Neuronal stem cell (in vitro differentiated cells): ENCODE results near the gene ZNF853.

Experiments
- DNase-seq: peaks from one replicate; pipeline ENCODE4 v3.0.0-alpha.2; 2013; ENCODE audit warnings: low spot score
- H2AFZ ChIP-seq: one replicate; pipeline ENCODE4 v1.6.1; 2013; ENCODE audit warnings: mild to moderate bottlenecking, low read length, inconsistent platforms
- H2AK5ac ChIP-seq: 2 replicates; pipeline ENCODE4 v1.6.1; 2013; ENCODE audit warnings: low read depth, mild to moderate bottlenecking, inconsistent platforms, low read length, moderate library complexity, mixed read lengths
- H2BK120ac ChIP-seq: 2 replicates; pipeline ENCODE4 v1.6.1; 2013; ENCODE audit warnings: low read depth, mild to moderate bottlenecking, inconsistent platforms, low read length, moderate library complexity, mixed read lengths
- H2BK12ac ChIP-seq: one replicate; pipeline ENCODE4 v1.6.1; 2013; ENCODE audit warnings: low read length, inconsistent platforms
- H2BK15ac ChIP-seq: 2 replicates; pipeline ENCODE4 v1.6.1; 2013; ENCODE audit warnings: mild to moderate bottlenecking, low read length, inconsistent platforms, mixed read lengths
- H2BK5ac ChIP-seq: one replicate; pipeline ENCODE4 v1.6.1; 2013; ENCODE audit warnings: inconsistent platforms, mild to moderate bottlenecking, low read length, moderate library complexity
- H3K14ac ChIP-seq: one replicate; pipeline ENCODE4 v1.6.1; 2013; ENCODE audit warnings: low read length, inconsistent platforms
- H3K18ac ChIP-seq: 2 replicates; pipeline ENCODE4 v1.6.1; 2013; ENCODE audit warnings: low read length, inconsistent platforms
- H3K23ac ChIP-seq: 2 replicates; pipeline ENCODE4 v1.6.1; 2013; ENCODE audit warnings: low read depth, mild to moderate bottlenecking, mixed read lengths, low read length, inconsistent platforms; ENCODE audit not compliant: poor library complexity
- H3K27ac ChIP-seq: replicated peaks from 3 replicates; pipeline ENCODE4 v1.5.1; 2013; ENCODE audit warnings: low read length, inconsistent platforms
- H3K27me3 ChIP-seq, 3 experiments: 2 replicates each; pipeline ENCODE4 v1.6.1; 2013; ENCODE audit warnings: low read length in 3 of 3, mild to moderate bottlenecking in 2 of 3, inconsistent platforms in 1 of 3, low read depth in 1 of 3, mixed read lengths in 1 of 3, moderate library complexity in 1 of 3; ENCODE audit not compliant: control insufficient read depth in 3 of 3, insufficient read depth in 3 of 3
- H3K36me3 ChIP-seq, 2 donors: replicated peaks in 1 of 2; 2 replicates each; pipeline ENCODE4 v1.6.1; 2013; ENCODE audit warnings: low read length in 2 of 2; ENCODE audit not compliant: control insufficient read depth in 2 of 2, insufficient read depth in 2 of 2
- H3K4ac ChIP-seq: 2 replicates; pipeline ENCODE4 v1.6.1; 2013; ENCODE audit warnings: inconsistent platforms, mild to moderate bottlenecking, low read length, moderate library complexity
- H3K4me1 ChIP-seq, 2 donors: 1 replicate in 1 of 2; 2 replicates in 1 of 2; pipeline ENCODE4 v1.6.1; 2013; ENCODE audit warnings: low read length in 2 of 2, low read depth in 1 of 2; ENCODE audit not compliant: control insufficient read depth in 2 of 2, insufficient read depth in 1 of 2
- H3K4me2 ChIP-seq: one replicate; pipeline ENCODE4 v1.6.1; 2013; ENCODE audit warnings: mild to moderate bottlenecking, low read length, inconsistent platforms; ENCODE audit not compliant: insufficient read depth, poor library complexity, severe bottlenecking
- H3K4me3 ChIP-seq, 2 donors: 2 replicates each; pipeline ENCODE4 v1.5.1; 2013; ENCODE audit warnings: low read length in 2 of 2, mild to moderate bottlenecking in 2 of 2, inconsistent platforms in 1 of 2, moderate library complexity in 1 of 2
- H3K79me1 ChIP-seq: one replicate; pipeline ENCODE4 v1.6.1; 2013; ENCODE audit warnings: low read depth, mild to moderate bottlenecking, inconsistent platforms, low read length, moderate library complexity
- H3K9ac ChIP-seq: one replicate; pipeline ENCODE4 v1.6.1; 2013; ENCODE audit warnings: mild to moderate bottlenecking, low read depth, low read length, inconsistent platforms; ENCODE audit not compliant: poor library complexity
- H3K9me3 ChIP-seq, 2 donors: replicated peaks in 1 of 2; 2 replicates each; pipeline versions ENCODE3 to v1.6.1; 2013; ENCODE audit warnings: low read length in 2 of 2, mild to moderate bottlenecking in 2 of 2, inconsistent platforms in 1 of 2, low read depth in 1 of 2, mixed read lengths in 1 of 2, moderate library complexity in 1 of 2; ENCODE audit not compliant: control insufficient read depth in 2 of 2, insufficient read depth in 1 of 2
- H4K8ac ChIP-seq: one replicate; pipeline ENCODE4 v1.6.1; 2013; ENCODE audit warnings: low read depth, mild to moderate bottlenecking, inconsistent platforms, low read length, moderate library complexity
- H4K91ac ChIP-seq: one replicate; pipeline ENCODE4 v1.6.1; 2013; ENCODE audit warnings: low read length, low read depth, mild to moderate bottlenecking, inconsistent platforms; ENCODE audit not compliant: poor library complexity
- WGBS, 2 donors: extraction: QIAGEN DNeasy Blood & Tissue Kit; methylation state at CpG; one replicate each; pipeline ENCODE4 v1.1.7; 2013; ENCODE audit warnings: missing lambda C conversion rate in 2 of 2, mixed read lengths in 1 of 2; ENCODE audit not compliant: insufficient read length in 2 of 2, insufficient replicate concordance in 1 of 2; ENCODE audit errors: extremely low coverage in 2 of 2; 5-methylcytosine and 5-hydroxymethylcytosine counted together

The ZNF853 gene

GRCh38 chr7:6637544-6638229, 22.3 kb downstream of the ZNF853 start:
- Histone ChIP-seq H2BK12ac (no peak overlapping the region), H3K18ac (peak overlapping the region; percentile 91), H4K8ac (no peak overlapping the region), H2AK5ac (peak overlapping the region; percentile 8), H3K23ac (peak overlapping the region; percentile 65), H3K4me1 (peaks cover 6 to 13% of the 10 kb centered on the region in 2 donors), H3K4ac (no peak overlapping the region), H3K27me3 (no peaks in the 10 kb centered on the region), H3K36me3 (peaks cover 20 to 44% of the 10 kb centered on the region in 2 donors), H2BK120ac (no peak overlapping the region), H2AFZ (peak overlapping the region; percentile 83), H4K91ac (no peak overlapping the region), H3K4me2 (peak overlapping the region; percentile 93), H3K4me3 (peak overlapping the region; percentile 85 to 98), H3K79me1 (peaks cover 26% of the 10 kb centered on the region), H2BK5ac (no peak overlapping the region), H3K9ac (peak overlapping the region; percentile 92), H3K14ac (no peak overlapping the region), H2BK15ac (no peak overlapping the region), H3K9me3 (no peaks in the 10 kb centered on the region), H3K27ac (no peak overlapping the region)
- no CpG with 5 or more reads among the region's 60 CpGs for WGBS, 2 donors
- DNase-seq: no peak

DNA sequence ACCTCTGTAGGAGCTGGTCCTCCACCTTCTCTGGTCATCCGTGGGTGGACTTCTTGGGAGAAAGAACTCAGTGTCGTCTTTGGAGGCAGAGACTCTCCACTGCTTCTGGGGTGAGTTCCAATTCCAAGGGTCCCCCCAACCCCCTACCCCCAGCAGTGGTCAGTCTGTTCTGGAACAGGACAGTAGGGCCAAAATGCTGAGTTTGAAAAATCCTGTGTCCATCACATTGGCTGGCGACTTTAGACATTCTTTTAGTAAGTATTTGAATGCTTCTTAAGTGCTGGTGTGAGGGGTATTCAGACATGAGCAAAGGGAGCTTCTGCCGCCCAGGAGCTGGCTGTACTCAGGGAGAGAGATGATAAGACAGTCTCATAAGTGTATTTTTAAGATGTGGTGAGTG, 23.6 kb downstream of the ZNF853 start:
- Histone ChIP-seq H3K79me1 (peaks cover 26% of the 10 kb centered on the region), H3K9me3 (no peaks in the 10 kb centered on the region), H3K23ac (no peak overlapping the region), H2AK5ac (no peak overlapping the region), H3K27ac (no peak overlapping the region), H3K4me3 (peak overlapping the region in 1 of 2 donors; percentile 85), H3K36me3 (peaks cover 34 to 57% of the 10 kb centered on the region in 2 donors), H3K9ac (no peak overlapping the region), H3K27me3 (no peaks in the 10 kb centered on the region), H3K4me1 (peaks cover 6 to 13% of the 10 kb centered on the region in 2 donors), H4K91ac (no peak overlapping the region), H3K4ac (no peak overlapping the region), H2BK15ac (no peak overlapping the region), H2BK12ac (no peak overlapping the region), H2BK120ac (no peak overlapping the region), H2AFZ (no peak overlapping the region), H3K4me2 (no peak overlapping the region), H2BK5ac (no peak overlapping the region), H3K14ac (no peak overlapping the region), H3K18ac (no peak overlapping the region), H4K8ac (no peak overlapping the region)
- DNase-seq: no peak
- WGBS, 2 donors: no CpG with 5 or more reads among the region's 4 CpGs

DNA sequence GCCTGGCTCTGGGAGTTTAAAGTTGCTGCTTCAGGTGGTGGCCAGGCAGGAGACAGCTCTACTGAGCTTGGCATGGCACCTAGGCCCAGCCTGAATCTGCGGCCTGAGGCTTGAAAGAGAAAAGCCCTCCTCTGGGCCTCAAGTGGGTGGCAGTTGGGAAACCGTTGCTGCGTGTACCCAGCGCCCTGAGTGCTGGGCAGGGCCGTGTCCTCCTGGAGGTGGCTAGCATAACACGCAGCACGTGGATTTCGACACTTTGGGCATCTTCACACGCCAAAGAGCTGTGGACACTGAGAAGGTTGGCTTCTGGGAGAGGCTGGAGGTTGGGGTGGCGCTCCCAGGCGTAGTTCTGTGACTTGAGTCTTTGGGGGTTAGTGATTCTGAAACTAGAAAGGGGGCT, 24.2 kb downstream of the ZNF853 start:
- Histone ChIP-seq H2AFZ (no peak overlapping the region), H2BK5ac (no peak overlapping the region), H4K8ac (no peak overlapping the region), H3K36me3 (peaks cover 35 to 63% of the 10 kb centered on the region in 2 donors), H3K9ac (no peak overlapping the region), H3K9me3 (no peaks in the 10 kb centered on the region), H2AK5ac (no peak overlapping the region), H3K14ac (no peak overlapping the region), H3K79me1 (peaks cover 26% of the 10 kb centered on the region), H2BK15ac (no peak overlapping the region), H3K27me3 (no peaks in the 10 kb centered on the region), H3K23ac (peak overlapping the region; percentile 55), H3K4ac (no peak overlapping the region), H4K91ac (no peak overlapping the region), H2BK120ac (no peak overlapping the region), H3K4me3 (no peak overlapping the region), H2BK12ac (no peak overlapping the region), H3K4me2 (no peak overlapping the region), H3K27ac (no peak overlapping the region), H3K18ac (no peak overlapping the region), H3K4me1 (peaks cover 6 to 13% of the 10 kb centered on the region in 2 donors)
- whole genome bisulfite sequencing, 2 donors: no CpG with 5 or more reads among the region's 11 CpGs
- no peak for DNase-seq

DNA sequence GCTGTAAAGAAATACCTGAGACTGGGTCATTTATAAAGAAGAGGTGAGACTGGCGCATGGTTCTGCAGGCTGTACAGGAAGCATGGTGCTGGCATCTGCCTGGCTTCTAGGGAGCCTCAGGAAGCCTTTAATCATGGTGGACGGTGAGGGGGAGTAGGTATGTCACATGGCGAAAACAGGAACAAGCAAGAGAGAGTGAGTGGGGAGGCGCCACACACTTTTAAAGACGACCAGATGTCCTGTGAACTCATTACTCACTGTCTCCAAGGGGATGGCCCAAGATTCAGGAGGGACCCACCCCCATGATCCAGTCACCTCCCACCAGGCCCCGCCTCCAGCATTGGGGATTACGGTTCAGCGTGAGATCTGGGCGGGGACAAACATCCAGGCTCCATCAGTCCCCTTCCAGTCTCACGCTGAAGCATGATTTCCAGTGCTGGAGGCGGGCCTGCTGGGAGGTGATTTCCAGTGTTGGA, 24.9 kb downstream of the ZNF853 start:
- no peaks in the 10 kb centered on the region for H3K9me3 ChIP-seq
- H2BK120ac ChIP-seq: no peak overlapping the region
- H4K8ac ChIP-seq: no peak overlapping the region
- no peak overlapping the region for H3K18ac ChIP-seq
- peaks cover 6 to 13% of the 10 kb centered on the region in 2 donors for H3K4me1 ChIP-seq
- DNase-seq: no peak
- no peak overlapping the region for H2BK5ac ChIP-seq
- no peaks in the 10 kb centered on the region for H3K27me3 ChIP-seq
- no peak overlapping the region for H2BK12ac ChIP-seq
- no peak overlapping the region for H3K4me3 ChIP-seq
- no peak overlapping the region for H2AK5ac ChIP-seq
- H3K27ac ChIP-seq: no peak overlapping the region
- no peak overlapping the region for H2BK15ac ChIP-seq
- H3K14ac ChIP-seq: no peak overlapping the region
- no peak overlapping the region for H3K4me2 ChIP-seq
- no peak overlapping the region for H4K91ac ChIP-seq
- no peak overlapping the region for H3K9ac ChIP-seq
- no peak overlapping the region for H2AFZ ChIP-seq
- H3K79me1 ChIP-seq: peaks cover 26% of the 10 kb centered on the region
- H3K23ac ChIP-seq: peak overlapping the region; percentile 65
- H3K4ac ChIP-seq: no peak overlapping the region
- peaks cover 41 to 70% of the 10 kb centered on the region in 2 donors for H3K36me3 ChIP-seq
- no CpG with 5 or more reads among the region's 11 CpGs for WGBS, 2 donors
